ENCODE data around the gene MIR17HG. TPM values are rescaled to one million over a fixed set of nuclear protein-coding genes. Genes with fewer than 3 reads are reported as not detected.

Gene MIR17HG
- total RNA-seq, 1 experiment from 2014 or later, result 6.5 TPM

DNA sequence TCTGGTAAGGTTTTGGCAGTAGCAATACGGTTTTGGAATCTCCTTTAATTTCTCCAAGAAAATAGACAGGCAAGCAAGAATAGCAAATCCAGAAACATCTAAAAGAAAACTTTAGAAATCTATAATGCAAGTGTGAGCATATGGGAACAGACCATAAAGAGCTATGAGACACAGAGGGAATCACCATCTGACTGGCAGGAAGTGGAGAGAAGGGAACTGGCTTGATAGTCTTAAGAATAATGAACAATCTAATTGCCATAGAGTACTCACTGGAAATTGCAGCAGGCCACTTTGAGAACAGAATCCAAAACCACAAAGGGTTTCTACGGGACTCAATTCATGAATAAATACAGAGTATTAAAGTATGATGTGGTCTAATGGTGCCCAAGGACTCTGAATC lies 39.6 kb upstream of the MIR17HG start:
- Histone ChIP-seq H2AFZ (no peak overlapping the region), H3K27me3 (ENCODE audit: insufficient read depth, low read depth) (no peaks in the 10 kb centered on the region), H3K4me3 (no peak overlapping the region), H3K4me2 (no peak overlapping the region), H3K4me1 (replicated peaks; ENCODE audit: insufficient read depth) (no peaks in the 10 kb centered on the region), H3K9me3 (ENCODE audit: insufficient read depth, low read depth) (no peaks in the 10 kb centered on the region), H3F3A (ENCODE audit: insufficient read depth, low read depth) (no peaks in the 10 kb centered on the region), H3K36me3 (ENCODE audit: low read depth) (no peaks in the 10 kb centered on the region), H3K9me2 (ENCODE audit: insufficient read depth) (no peaks in the 10 kb centered on the region), H3K79me2 (ENCODE audit: low read depth) (no peaks in the 10 kb centered on the region), H3K27ac (no peak overlapping the region), H4K20me1 (ENCODE audit: insufficient read depth) (no peaks in the 10 kb centered on the region)
- DNase-seq, result no peak
- BruUV-seq (replicated peaks), result no TSS peak
- intact Hi-C loops (cut with micrococcal nuclease; ENCODE audit: unreplicated experiment), result no loop called here
- CTCF ChIA-PET, result interaction anchor here (0.5 kb wide), 1 partner anchor 41 kb away, joined by 3 read pairs; no protein-coding TSS in a partner anchor
- TF ChIP-seq, protein P1, sequence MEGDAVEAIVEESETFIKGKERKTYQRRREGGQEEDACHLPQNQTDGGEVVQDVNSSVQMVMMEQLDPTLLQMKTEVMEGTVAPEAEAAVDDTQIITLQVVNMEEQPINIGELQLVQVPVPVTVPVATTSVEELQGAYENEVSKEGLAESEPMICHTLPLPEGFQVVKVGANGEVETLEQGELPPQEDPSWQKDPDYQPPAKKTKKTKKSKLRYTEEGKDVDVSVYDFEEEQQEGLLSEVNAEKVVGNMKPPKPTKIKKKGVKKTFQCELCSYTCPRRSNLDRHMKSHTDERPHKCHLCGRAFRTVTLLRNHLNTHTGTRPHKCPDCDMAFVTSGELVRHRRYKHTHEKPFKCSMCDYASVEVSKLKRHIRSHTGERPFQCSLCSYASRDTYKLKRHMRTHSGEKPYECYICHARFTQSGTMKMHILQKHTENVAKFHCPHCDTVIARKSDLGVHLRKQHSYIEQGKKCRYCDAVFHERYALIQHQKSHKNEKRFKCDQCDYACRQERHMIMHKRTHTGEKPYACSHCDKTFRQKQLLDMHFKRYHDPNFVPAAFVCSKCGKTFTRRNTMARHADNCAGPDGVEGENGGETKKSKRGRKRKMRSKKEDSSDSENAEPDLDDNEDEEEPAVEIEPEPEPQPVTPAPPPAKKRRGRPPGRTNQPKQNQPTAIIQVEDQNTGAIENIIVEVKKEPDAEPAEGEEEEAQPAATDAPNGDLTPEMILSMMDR (conservative IDR thresholded peaks at IDR 0.05), result no peak
- no peak for TF ChIP-seq EZH2 (IDR thresholded peaks at IDR 0.05; ENCODE audit: low read depth)
- POLR2A ChIA-PET (ENCODE audit: unreplicated experiment), result no interaction called here

DNA sequence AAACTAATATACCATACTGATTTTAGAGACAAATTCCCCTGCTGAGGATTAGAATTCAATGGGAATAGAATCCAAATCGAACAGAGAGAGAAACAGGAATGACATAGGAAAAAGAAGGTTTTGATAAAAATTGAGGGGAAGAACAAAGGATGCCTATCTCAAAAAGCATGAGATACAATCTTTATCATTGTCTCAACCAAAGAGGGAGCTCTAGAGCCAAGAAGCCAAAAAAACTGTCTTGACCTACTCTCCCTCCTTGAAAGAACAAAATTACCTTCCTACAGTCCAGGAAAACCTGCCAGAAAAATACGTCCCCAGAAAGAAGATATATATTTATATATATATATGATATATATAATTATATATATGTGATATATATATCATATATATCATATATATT lies 39.2 kb upstream of the MIR17HG start:
- Histone ChIP-seq H3K27me3 (ENCODE audit: insufficient read depth, low read depth) (no peaks in the 10 kb centered on the region), H3K27ac (no peak overlapping the region), H3F3A (ENCODE audit: insufficient read depth, low read depth) (no peaks in the 10 kb centered on the region), H3K9me2 (ENCODE audit: insufficient read depth) (no peaks in the 10 kb centered on the region), H3K4me2 (no peak overlapping the region), H2AFZ (no peak overlapping the region), H3K4me1 (replicated peaks; ENCODE audit: insufficient read depth) (no peaks in the 10 kb centered on the region), H3K79me2 (ENCODE audit: low read depth) (no peaks in the 10 kb centered on the region), H3K4me3 (no peak overlapping the region), H3K36me3 (ENCODE audit: low read depth) (no peaks in the 10 kb centered on the region), H3K9me3 (ENCODE audit: insufficient read depth, low read depth) (no peaks in the 10 kb centered on the region), H4K20me1 (ENCODE audit: insufficient read depth) (no peaks in the 10 kb centered on the region)
- no peak for TF ChIP-seq EZH2 (IDR thresholded peaks at IDR 0.05; ENCODE audit: low read depth)
- TF ChIP-seq, protein P1 (conservative IDR thresholded peaks at IDR 0.05), result no peak
- POLR2A ChIA-PET (ENCODE audit: unreplicated experiment), result no interaction called here
- DNase-seq, result no peak
- intact Hi-C loops (cut with micrococcal nuclease; ENCODE audit: unreplicated experiment), result no loop called here
- BruUV-seq (replicated peaks), result no TSS peak
- CTCF ChIA-PET, result no interaction called here

DNA sequence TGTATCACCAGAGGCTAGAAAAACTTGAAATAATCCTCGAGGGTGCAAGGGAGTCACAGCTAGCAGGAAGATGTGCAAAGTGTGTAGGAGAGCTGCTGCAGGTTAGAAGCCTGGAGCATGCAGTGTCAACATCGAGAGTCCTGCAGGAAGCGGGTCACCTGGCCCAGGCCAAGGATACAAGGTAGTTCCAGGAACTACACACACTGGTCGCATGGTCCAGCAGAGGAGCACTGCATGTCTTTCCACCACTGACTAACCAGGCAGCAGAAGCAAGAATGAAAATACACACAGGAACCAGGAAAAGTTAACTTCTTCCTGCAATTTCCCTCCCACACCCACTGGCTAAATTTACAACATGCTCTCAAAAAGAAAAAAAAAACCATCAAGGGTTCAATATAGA lies 36.0 kb upstream of the MIR17HG start:
- Histone ChIP-seq H3K79me2 (ENCODE audit: low read depth) (no peaks in the 10 kb centered on the region), H3K4me3 (no peak overlapping the region), H3K4me2 (no peak overlapping the region), H3K9me2 (ENCODE audit: insufficient read depth) (no peaks in the 10 kb centered on the region), H3K9me3 (ENCODE audit: insufficient read depth, low read depth) (no peaks in the 10 kb centered on the region), H4K20me1 (ENCODE audit: insufficient read depth) (no peaks in the 10 kb centered on the region), H3F3A (ENCODE audit: insufficient read depth, low read depth) (no peaks in the 10 kb centered on the region), H3K27me3 (ENCODE audit: insufficient read depth, low read depth) (no peaks in the 10 kb centered on the region), H3K4me1 (replicated peaks; ENCODE audit: insufficient read depth) (no peaks in the 10 kb centered on the region), H3K27ac (no peak overlapping the region), H2AFZ (no peak overlapping the region), H3K36me3 (ENCODE audit: low read depth) (no peaks in the 10 kb centered on the region)
- no TSS peak for BruUV-seq (replicated peaks)
- DNase-seq, result no peak
- intact Hi-C loops (cut with micrococcal nuclease; ENCODE audit: unreplicated experiment), result no loop called here
- ChIA-PET POLR2A (ENCODE audit: unreplicated experiment) (no interaction called here), CTCF (no interaction called here)
- TF ChIP-seq EZH2 (IDR thresholded peaks at IDR 0.05; ENCODE audit: low read depth), result no peak
- TF ChIP-seq, protein P1 (conservative IDR thresholded peaks at IDR 0.05), result no peak
